CD1c-positive myeloid dendritic cell (primary cell): ENCODE results near the gene TNIK.
A peak's percentile ranks its signal among the peaks of the same experiment; 100 is the strongest.

Experiments used
- DNase-seq: peaks from one replicate; pipeline ENCODE4 v3.0.0-alpha.2; 2016; ENCODE audit errors: extremely low spot score

TNIK gene

GRCh38 chr3:171340434-171340833, 119.8 kb downstream of the TNIK start:
- DNase-seq: no peak

- DNase-seq: no peak
These were observed 120.6 kb downstream of the TNIK start for GRCh38 chr3:171339598-171339997.

- no peak for DNase-seq
These were observed 123.8 kb downstream of the TNIK start for GRCh38 chr3:171336406-171336805.

DNA sequence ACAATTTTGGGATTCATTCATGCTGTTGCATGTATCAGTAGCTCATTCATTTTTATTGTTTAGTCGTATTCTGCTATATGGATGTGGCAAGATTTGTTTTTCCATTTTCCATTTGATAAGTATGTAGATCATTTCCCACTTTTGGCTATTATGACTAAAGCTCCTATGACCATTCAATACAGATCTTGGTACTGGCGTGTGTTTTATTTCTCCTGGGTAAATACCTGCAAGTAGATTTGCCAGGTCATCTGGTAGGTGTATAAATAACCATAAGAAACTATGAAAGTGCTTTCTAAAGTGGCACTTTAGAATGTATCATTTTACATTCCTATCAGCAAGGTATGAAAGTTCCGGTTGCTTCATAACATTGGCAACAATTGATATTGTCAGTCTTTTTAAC, 124.6 kb downstream of the TNIK start:
- DNase-seq: no peak

DNA sequence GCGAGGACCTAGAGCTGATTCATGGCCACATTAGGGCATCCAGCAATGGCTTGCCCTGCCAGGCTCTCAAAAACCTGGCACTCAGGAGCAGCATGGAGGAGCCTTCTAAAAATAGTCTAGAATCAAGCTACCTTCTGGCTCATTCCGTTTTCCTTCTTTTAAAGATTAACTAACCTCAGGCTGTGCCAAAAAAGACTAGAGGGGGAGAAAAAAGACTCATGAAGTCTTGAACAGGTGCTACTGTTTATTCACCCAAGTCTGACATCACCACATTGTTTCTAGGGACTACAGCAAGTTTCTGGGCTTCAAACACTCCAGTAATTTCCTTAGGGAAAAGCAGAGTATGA, 125.8 kb downstream of the TNIK start:
- DNase-seq: no peak

- DNase-seq: no peak
These were observed 126.3 kb downstream of the TNIK start for GRCh38 chr3:171333784-171334464.

DNA sequence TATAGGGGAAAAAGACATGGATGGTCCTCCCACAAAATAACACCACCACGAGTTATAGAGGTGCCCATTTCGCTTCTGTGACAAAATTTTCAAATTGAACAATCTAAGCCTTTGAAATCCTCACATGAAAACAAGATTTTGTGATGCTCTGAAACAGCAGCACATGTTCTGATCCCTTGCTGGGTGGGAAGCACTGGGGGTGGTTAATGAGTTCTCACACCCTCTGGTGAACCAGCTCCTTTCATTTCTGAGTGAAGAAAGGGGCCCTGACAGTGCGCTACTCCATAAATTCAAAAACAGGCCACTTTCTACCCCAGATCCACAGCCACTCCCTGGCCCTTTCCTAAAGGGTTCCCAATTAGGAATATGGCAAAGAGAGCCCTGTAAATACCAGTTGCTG, 129.3 kb downstream of the TNIK start:
- DNase-seq: no peak

DNA sequence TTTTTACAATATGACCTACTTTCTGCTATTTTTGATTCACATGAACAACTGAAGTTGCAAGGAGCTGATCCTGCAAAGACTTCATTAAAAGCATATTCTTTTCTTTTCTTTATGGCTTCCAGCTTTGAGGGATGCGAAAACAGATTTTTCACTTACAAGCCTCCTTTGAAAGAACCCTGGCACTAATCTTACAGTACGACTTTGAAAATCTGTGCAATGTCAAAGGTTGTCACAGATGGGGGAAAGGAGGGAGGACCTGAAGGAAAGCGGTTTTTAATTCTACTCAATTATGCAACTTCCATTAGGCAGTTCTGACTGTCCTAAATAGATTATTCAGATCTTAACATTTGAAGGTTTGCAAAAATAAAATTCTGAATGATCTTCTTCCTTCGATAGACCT, 130.5 kb downstream of the TNIK start:
- DNase-seq: no peak

- peak; percentile 62 for DNase-seq
These were observed 131.7 kb downstream of the TNIK start for GRCh38 chr3:171328419-171329082.

- DNase-seq: no peak
These were observed 132.6 kb downstream of the TNIK start for GRCh38 chr3:171327441-171328174.

- DNase-seq: no peak
These were observed 133.3 kb downstream of the TNIK start for GRCh38 chr3:171326717-171327440.

- no peak for DNase-seq
These were observed 136.2 kb downstream of the TNIK start for GRCh38 chr3:171323938-171324536.

DNA sequence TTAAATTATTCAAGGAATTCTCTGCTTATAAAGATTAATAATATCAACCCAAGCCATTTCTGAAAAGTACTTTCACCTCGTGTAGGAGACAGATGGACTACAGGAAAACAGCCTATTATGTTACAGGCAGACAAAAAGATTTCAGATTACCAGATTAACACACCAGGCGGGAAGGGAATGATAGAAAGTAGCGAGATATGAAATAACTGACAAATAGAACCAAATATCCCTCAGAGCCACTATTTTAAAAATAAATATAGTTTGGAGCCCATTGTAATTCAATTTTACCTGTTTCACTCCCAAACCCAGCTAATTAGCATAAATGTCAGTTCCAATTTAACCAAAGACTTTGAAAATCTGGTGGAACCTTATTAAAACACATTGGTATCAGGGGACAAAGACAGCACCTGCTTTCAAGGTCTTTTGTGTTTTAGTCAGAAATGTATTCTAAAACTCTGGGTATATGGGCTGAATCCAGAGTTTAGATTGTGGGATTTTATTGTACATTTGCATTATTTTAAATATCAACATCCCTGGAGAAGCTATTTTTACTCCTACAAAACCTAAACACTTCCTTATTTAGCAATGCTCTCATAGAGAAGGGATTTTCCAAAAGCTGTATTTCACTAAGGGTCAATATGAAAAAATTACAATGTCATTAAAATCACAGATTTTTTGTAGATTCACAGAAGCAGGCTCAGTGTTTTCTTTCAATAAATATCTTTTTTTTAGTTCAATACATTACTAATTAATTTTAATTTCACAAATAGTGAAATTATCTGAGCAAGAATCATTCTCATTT, 138.4 kb downstream of the TNIK start:
- DNase-seq: peak; percentile 12

- DNase-seq: no peak
These were observed 139.3 kb downstream of the TNIK start for GRCh38 chr3:171320750-171321558.

- no peak for DNase-seq
These were observed 143.0 kb downstream of the TNIK start for GRCh38 chr3:171317171-171317570.

DNA sequence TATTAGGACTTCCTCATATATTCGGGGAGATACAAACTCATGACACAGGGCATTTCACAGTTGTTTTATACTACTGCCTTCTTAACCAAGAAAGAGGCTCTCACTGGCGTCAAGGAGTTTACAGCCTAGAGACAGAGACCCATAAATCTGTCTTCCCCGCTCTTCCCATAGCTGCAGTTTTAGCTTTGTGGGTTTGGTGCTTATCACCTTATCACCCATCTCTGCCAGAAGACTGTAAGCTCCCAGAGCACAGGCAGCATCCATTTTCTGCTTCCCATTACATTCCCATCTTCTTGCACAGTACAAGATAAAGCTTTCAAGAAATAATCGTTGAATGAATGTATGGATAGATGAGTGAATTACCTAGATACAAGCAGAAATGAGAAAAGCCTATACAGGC, 144.3 kb downstream of the TNIK start:
- no peak for DNase-seq

DNA sequence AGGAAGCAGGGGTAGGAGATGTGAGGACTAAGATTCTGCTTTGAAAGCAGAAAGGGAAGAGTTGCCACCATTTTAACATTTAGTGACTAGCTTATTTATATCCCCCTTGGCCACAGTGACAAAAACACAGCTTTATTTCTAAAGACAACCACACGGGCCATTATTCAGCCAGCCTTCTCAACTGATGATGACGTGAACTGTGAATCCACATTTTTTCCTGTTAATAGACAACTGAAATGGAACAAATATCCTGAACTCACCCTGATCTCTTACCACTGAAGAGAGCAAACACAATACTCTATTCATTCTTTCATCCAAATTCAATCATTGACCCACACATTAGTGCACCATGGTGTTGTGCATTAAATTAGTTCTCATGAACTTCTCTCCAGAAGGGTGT, 145.1 kb downstream of the TNIK start:
- no peak for DNase-seq

GRCh38 chr3:171314341-171314740, 145.9 kb downstream of the TNIK start:
- no peak for DNase-seq

DNA sequence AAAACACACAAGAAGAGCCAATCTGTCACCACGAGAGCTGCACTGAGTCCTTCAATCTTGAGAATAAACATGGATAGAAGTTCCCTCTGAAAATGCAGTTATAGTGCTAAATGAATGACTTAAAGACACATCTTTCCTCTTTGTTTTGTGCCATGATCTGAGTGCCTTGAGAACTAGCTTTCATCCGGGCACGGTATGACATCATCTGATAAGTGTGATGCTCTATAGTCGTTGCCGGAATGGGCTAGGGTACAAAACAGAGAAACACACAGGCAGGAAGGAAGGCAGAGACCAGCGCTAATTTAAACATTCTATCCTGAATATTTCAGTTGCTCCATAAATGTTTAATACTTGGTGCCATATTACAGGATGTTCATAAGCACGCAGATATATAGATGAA, 146.5 kb downstream of the TNIK start:
- no peak for DNase-seq

DNA sequence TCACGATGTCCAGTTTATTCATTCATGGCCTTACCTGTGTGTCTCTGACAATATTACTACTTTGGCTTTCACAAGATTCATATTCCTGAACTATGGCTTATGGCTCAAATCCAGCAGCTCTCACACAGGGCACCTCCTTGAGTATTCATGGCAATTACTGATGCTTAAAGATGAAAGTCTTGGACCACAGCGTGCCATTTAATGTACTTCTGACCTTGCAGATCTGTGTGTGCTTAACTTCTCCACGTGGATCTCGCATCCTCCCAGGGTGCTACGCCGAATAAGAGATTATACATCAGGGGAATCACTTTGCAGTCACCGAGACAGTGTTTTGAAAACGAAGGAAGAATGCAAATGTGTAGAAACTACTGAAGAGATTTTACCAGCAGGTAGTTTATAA, 147.5 kb downstream of the TNIK start:
- DNase-seq: no peak
